Measurements from ENCODE around the gene PGAP6.
A peak's percentile ranks its signal among the peaks of the same experiment; 100 is the strongest.
"Not testable (repeated sequence)": the region's sequence is repeated elsewhere in the genome, so short reads cannot be mapped to it uniquely, and the experiment has no call there.

Gene PGAP6, protein sequence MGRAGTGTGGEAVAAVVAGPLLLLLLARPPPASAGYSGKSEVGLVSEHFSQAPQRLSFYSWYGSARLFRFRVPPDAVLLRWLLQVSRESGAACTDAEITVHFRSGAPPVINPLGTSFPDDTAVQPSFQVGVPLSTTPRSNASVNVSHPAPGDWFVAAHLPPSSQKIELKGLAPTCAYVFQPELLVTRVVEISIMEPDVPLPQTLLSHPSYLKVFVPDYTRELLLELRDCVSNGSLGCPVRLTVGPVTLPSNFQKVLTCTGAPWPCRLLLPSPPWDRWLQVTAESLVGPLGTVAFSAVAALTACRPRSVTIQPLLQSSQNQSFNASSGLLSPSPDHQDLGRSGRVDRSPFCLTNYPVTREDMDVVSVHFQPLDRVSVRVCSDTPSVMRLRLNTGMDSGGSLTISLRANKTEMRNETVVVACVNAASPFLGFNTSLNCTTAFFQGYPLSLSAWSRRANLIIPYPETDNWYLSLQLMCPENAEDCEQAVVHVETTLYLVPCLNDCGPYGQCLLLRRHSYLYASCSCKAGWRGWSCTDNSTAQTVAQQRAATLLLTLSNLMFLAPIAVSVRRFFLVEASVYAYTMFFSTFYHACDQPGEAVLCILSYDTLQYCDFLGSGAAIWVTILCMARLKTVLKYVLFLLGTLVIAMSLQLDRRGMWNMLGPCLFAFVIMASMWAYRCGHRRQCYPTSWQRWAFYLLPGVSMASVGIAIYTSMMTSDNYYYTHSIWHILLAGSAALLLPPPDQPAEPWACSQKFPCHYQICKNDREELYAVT

DNA sequence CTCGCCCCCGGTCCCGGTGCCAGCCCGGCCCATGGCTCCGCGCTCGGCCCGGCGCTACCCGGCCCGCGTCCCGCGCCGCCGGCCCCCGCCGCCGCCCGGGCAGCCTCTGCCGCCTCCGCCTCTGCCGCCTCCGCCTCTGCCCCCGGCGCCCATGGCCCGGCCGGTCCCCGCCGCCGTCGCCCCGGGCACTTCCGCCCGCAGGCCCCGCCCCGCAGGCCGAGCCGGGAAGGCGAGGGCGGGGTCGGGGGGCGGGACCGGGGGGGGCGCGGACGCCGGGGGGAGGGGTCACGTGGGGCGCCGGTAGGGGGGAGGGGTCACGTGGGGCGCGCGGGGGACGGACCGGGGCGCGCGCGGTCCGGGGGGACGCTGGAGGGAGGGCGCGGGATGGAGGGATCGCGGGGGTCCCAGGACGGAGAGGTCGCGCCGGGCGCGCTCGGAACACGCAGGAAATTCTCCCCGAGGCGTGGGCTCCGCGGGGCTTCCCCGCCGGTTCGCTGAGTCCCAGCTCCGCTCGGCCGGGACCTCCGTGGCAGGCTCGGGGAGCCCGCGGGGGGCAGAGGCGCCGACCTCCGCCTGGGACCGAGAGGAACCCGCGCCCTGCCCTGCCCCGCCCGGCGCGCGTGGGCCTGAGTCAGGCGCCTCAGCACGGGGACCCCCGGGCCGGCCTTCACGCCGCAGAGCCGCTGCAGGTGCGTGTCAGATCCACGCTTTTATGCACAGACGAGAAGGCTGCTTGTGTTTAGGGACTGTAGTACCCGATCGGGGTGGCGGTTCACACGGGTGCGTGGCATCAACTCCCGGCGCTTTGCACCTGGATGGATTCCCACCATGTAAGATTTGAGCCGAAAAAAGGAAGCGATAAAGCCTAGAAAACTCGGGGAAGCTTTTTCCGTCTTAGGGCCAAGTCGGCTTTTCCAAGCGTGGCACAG lies at the start of gene PGAP6:
TSS of gene PGAP6 (minus strand) at position 190 of the 929 bp plus-strand sequence. CDS start at position 33, 157 bp downstream.
- peak; percentile 60 to 63 for DNase-seq

DNA sequence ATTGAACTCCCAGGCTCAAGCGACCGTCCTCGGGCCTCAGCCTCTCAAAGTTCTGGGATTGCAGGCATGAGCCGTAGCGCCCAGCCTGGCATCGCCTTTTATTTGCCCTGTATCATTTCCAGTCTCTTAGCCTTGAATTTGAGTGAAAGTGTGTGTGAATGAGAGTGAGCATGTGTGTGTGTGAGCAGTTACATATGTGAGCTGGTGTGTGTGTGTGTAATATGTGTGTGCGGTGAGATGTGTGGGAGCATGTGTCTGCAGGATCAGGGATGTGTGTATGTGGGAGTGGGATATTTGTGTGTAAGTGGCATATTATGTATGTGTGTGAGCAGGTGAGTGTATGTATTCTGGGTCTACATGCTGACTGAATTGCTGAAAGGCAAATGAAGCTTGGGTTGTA lies 49.1 kb upstream of the PGAP6 start:
- DNase-seq = no peak

DNA sequence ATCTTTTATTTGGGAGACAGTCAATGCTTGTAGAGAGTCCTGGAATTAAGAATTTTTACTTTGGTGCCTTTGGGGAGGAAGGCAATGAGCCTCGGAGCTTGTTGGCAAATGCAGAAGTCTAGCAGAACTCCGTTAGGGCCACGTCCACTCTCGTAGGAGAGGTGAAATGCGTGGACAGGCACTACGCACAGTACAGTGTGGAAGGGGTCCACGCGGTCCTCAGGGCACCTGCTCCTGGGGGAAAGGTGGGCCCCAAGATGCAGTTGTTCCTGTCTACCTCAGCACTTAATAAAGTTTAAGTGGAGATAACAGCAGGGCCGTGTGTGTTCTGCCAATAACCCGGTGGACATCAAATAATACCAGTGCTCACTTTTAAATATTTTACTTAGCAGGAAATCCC lies 45.5 kb upstream of the PGAP6 start:
- no peak for DNase-seq

DNA sequence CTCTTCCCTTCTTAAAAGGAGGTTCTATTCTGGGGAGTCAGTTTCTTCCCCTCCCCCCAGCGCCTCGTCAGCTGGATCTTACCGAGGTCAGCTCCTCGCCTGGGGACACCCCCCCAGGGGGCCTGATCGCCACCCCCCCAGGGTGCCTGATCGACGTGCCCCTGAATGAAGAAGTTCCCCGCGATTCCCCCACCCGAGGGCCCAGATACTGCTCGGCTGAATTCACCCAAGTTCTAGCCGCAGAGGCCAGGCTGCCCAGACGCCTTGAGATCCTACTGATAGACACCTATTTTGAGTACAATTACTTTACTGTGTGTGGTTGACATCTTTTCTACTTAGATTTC lies 45.1 kb upstream of the PGAP6 start:
- no peak for DNase-seq

DNA sequence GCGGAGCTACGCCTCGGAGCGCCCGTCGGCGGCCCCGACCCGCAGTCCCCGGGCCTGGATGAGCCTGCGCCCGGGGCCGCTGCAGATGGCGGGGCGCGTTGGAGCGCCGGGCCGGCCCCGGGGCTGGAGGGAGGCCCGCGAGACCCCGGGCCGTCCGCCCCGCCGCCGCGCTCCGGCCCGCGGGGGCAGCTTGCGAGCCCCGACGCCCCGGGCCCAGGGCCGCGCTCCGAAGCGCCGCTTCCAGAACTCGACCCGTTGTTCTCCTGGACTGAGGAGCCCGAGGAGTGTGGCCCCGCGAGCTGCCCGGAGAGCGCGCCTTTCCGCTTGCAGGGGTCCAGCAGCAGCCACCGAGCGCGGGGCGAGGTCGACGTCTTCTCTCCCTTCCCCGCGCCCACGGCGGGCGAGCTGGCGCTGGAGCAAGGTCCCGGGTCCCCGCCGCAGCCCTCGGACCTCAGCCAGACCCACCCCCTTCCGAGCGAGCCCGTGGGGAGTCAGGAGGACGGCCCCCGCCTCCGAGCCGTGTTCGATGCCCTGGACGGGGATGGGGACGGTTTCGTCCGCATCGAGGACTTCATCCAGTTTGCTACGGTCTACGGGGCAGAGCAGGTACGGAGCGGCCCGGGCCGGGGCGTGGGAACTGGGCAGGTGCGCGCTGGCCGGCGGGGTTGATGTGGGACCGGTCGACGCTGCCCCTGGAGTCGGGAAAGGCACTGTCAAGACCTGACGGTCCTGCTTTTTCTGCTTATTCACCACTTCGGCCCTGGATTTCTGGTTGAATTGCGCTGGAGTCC lies 44.5 kb upstream of the PGAP6 start:
- peak; percentile 13 to 31 for DNase-seq

DNA sequence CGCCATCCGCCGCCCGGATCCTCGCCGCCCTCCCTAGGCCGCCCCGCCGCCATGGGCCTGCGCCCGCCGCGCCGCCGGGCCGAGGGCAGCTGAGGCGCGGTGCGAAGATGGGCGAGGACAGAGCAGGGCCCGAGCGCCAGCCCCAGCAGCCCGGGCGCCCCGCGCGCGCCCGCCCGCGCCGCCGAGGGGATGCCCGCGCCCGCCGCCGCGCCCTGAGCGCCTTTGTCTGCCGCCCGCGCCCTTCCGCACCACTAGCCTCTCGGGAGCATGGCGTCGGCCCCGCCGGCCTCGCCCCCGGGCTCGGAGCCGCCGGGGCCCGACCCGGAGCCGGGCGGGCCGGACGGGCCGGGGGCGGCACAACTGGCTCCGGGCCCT lies 43.9 kb upstream of the PGAP6 start:
- no peak for DNase-seq

DNA sequence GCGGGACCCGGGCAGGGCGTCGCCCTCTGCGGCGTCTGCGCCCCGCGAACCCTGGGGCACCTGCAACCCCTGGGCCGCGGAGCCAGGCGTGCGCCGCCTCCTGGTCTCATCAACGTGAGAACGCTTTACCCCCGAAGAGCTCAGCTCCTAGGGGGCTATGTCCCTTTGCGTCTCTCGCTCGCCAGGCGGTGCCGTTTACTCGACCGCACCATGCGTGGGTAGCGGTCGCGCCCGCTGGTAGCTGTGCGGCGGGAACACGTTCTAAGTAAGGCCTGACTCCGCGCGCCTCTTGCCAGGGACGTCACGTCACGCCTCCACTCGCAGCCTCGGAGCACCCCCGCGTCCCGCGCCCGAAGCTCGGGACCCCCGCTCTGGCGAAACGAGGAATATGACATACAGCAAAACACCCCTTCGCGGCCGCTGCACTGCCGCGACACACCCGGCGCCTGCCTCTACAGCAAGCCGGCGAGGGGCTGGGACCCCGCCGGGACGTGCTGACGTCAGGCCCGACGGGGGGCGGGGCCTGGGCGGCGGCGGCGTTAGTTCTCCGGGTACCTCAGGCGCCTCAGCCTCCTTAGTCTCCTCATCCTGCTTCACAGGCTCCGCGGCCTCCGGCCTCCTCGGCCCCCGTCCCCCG lies 43.4 kb upstream of the PGAP6 start, which contains the start of gene RAB11FIP3:
TSS of gene RAB11FIP3 (plus strand) at position 568 of the 637 bp plus-strand sequence. CDS start 358 bp downstream, outside the sequence.
- peak; percentile 86 to 88 for DNase-seq

DNA sequence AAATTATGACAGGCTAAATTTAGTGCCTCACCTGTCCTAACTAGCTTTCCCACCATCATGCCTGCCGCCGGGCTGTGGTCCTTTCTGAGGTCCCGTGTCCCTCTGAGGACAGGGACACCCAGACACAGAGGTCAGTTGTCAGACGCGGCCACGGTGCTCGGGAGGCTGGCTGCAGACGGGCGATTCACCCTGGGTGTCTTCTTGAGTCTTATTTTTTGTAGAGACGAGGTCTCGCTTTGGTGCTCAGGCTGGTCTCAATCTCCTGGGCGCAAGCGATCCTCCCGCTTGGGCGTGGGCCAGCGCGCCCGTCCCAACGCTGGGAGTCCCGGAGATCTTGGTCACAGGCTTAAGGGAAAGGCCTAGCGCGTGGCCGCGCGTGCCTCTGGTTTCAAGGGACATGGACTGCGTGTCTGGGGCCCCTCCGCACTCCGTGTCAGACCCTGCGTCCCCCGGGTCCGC lies 42.9 kb upstream of the PGAP6 start:
- peak in 1 of 2 experiments; percentile 29 for DNase-seq

DNA sequence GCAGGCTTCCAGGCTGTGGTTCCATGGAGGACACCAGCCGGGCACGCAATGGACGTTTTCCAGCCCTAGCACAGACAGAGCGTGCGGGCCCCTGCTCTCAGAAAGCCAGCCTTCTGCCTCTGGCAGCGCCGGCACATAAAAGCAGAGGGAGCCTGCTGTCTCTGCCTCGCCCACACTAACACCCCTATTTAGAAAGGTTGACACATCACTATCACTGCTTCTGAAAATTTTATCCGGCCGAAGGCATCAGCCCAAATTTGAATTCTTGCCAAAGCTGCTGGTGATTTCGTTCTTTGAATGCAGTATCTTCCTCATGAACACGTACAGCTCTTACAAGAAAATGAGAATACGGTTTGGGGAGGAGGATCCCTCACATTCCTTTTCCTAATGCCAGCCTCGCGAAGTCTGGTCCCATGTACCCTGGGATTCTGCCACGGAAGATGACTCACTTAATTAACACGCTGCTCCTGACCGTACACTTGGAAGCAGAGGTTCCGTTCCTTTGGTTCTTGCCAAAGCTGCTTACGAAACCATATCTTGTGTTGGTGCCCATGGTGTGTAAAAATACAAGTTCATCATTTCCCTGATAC lies 42.4 kb upstream of the PGAP6 start:
- DNase-seq = no peak

DNA sequence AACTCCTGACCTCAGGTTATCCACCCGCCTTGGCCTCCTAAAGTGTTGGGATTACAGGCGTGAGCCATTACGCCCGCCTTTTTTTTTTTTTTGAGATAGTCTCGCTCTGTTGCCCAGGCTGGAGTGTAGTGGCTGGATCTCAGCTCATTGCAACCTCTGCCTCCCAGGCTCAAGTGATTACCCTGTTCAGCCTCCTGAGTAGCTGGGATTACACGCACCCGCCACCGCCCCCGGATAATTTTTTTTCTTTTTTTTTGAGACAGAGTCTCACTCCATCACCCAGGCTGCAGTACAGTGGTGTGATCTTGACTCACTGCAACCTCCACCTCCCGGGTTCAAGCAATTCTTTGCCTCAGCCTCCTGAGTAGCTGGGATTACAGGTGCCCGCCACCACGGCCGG lies 40.4 kb upstream of the PGAP6 start:
- not testable (repeated sequence) for DNase-seq

DNA sequence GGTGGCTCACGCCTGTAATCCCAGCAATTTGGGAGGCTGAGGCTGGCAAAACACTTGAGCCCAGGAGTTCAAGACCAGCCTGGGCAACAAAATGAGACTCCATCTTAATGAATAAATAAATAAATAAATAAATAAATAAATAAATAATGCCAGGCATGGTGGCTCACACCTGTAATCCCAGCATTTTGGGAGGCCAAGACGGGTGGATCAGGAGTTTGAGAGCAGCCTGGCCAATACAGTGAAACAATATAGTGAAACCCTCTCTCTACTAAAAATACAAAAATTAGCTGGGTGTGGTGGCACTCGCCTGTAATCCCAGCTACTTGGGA lies 33.4 kb upstream of the PGAP6 start:
- not testable (repeated sequence) for DNase-seq

DNA sequence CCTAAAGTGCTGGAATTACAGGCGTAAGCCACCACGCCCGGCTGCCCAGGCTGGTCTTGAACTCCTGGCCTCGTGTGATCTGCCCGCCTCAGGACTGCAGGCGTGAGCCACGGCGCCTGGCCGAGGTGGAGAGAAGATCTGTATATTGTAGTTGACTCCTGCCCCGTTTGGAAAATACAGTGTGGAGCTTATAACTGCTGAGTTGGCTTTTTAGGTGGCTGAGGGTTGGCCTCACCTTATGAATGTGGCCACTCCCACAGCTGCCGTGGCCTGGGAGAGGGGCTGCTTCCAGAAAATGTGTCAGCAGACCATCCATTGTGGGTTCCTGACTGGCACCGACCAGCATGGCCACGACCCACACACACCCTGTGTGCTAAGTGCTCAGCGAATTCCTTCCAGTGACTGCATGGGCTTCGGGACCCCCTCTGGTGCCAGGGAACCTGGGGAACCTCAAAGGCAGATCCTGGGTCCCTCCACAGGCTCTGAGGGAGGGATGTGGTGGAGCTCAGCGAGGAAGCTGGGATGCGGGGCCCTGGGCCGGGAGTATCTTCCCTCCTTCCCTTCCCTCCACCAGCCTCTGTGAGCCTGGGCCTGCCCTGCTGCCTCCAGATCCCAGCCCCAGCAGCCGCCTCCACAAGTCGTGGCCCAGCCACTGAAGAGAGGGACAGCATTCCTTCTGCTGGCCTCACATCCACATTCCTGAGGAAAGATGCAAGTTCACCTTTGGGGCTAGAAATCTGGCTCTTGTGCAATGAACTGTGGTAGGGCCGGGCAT lies 32.8 kb upstream of the PGAP6 start:
- no peak for DNase-seq

DNA sequence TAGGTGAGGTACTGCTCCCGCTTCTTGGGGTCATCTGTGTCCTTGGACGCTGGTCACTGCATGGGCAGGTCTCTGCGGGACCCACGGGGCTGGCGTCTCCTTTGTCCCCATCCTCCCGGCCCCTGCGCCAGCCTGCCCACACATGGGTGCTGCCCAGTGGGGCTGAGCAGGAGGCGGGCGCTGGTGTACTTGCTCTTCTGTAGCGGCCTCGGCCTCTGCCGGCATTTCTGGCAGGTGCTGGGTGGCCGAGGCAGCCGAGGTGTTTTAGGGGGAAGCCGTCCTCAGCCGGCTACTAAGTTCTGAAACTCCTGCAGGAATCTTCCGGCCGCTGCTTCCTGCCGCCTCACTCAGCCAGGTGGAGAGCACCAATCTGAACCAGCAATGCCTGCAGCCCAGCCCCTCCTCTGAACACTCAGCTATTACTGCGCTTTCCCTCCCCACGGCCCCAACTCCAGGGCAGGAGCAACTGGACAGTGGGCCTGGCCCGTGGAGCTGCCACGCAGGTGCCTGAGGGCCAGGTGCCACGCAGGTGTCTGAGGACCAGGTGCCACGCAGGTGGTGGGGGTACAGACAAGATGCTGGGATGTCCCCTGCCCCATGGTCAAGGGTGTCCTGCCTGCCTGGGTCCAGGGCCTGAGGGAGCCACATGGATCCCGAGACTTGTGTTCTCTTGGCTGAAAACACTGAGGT lies 29.9 kb upstream of the PGAP6 start:
- DNase-seq = no peak

DNA sequence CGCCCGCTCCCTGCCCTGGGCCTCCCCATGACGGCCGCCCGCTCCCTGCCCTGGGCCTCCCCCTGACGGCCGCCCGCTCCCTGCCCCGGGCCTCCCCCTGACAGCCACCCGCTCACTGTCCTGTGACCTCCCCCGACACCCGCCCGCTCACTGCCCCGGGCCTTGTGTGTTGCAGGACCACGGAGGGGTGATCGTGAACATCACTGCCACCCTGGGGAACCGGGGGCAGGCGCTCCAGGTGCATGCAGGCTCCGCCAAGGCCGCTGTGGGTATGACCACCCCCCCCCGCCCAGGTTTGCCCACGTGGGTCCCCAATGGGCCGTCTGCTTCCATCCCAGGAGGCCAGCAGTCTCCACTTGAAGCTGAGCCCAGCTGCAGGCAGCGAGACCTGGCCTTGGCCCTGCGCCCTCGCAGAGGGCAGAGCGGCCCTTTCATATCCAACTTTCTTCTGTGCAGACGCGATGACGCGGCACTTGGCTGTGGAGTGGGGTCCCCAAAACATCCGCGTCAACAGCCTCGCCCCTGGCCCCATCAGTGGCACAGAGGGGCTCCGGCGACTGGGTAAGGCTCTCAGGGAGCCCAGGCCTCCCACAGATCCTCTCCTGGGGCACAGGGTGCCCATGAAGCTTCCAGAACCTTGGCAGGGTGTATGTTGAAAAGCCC lies 28.9 kb upstream of the PGAP6 start:
- no peak for DNase-seq

DNA sequence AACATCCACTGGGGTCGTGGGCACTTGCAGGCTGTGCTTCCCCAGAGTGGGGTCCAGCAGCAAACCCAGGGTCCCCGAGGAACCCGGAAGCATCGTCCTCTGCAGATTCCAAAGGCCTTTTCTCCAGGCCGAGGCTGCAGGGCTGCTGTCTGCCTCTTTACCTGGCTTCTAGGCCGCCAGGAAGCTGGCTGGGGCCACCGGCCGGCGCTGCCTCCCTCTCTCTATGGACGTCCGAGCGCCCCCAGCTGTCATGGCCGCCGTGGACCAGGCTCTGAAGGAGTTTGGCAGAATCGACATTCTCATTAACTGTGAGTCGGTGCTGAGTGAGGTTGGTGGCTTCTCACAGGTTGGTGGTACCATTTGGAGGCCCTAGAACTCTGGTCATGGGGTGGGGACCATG lies 25.5 kb upstream of the PGAP6 start:
- DNase-seq = no peak

DNA sequence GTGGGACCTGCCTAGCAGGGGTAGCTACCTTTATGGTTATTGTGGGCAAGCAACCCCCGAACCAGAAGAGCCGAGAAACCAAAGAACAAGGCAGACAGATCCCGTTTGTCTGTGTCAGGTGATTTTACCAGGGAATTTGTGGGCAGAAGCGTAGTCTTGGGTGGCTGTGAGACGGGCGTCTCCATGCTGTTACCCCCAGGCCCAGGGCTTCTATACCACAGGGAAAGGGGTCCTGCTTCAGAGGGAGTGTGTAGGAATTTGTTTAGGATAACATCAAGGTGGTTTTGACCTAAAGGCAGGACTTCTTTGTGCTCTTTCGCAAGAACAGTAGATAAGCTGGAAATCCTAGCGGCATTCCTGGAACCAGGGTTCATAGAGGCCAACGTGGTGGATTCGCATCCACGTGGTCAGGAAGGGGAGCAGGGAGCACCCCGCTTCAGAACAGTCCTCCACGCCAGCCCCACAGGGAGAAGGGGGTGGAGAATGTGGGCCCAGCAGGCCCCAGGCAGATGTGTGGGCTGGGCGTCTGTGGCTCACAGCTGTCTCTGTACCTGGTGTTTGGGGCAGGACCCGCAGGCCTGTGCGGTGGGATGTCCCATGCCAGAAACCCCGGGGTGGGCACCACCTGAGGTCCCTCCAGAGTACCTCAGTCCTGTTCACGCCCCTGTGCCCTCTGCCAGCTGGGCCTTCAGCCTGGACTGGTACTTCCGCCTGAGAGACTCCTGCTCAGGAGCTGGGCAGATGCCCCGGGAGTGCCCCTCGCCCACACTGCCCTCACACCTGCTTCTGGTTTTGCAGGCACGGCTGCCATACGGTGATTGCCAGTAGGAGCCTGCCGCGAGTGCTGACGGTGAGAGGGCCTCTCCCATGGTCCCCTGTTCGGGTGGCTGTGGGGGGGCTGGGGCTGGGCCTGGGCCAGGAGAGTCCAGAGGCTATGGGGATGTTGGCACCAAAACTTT lies 24.0 kb upstream of the PGAP6 start:
- no peak for DNase-seq

DNA sequence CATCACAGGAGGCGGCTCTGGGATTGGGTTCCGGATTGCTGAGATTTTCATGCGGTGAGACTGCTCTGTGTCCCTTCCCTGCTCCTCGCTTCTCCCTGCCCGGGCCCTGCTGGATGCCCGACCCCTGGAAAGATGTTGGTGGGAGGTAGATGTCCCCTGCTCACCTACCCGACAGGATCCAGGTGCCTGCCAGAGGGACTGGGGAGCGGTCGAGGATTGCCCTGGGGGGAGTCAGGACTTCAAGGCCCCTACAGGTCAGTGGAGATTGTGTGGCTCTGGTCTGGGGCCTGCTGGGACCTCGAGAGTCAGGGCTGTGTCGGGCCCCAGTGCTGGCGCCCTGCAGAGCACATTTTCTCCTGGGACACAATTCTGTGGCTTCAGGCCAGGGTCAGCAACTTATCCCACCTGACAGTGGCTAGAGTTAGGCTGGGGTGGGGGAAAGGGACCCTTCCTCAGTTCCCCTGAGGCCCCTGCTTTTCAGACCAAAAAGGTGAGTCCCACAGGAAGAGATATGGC lies 23.3 kb upstream of the PGAP6 start:
- DNase-seq = no peak
